IPS DF 4.7 (cell line): Measurements from ENCODE around the gene BARD1.

Experiments
- DNase-seq: peaks from one replicate; pipeline ENCODE4 v3.0.0-alpha.2; 2013; ENCODE audit warnings: low spot score; ENCODE audit errors: extremely low read depth

Gene BARD1

DNA sequence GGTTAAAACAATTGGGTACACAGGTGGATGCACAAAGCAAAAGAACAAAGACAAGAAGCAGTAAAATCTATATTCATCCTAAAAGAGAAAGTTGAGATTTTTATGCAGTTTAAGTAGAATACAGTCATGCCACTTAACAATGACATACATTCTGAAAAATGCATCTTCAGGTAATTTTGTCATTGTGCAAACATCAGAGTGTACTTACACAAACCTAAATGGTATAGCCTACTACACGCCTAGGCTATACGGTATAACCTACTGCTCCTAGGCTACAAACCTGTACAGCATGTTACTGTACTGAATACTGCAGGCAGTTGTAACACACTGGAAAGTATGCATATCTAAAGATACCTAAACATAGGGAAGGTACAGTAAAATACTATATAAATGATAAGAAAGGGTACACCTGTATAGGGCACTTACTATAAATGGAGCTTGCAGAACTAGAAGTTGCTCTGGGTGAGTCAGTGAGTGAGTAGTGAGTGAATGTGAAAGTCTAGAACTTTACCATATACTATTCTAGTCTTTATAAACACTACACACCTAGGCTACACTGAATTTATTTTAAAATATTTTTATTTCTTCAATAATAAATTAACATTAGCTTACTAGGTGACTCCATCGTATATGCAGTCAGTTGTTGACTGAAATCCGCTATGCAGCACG lies 132.9 kb downstream of the BARD1 start:
- no peak for DNase-seq
